Testis (tissue), 2 donors: ENCODE measurements around the gene EFCAB11.

Experiments used
- CTCF ChIP-seq, 3 experiments: fragments of 450-650 bp in 2 of 3; fragments of 200-600 bp in 1 of 3; sonication (generic) in 1 of 3; IDR thresholded peaks; one replicate each; pipeline ENCODE4 v1.5.1; 2016 to 2019; ENCODE audit warnings: antibody characterized with exemption in 3 of 3, mild to moderate bottlenecking in 2 of 3, moderate library complexity in 1 of 3
- POLR2A ChIP-seq: fragments of 450-650 bp; IDR thresholded peaks from one replicate; pipeline ENCODE4 v1.6.1; 2017; ENCODE audit warnings: antibody characterized with exemption, mild to moderate bottlenecking, moderate library complexity

- TF ChIP-seq CTCF (IDR thresholded peaks at IDR 0.05): no peak
- TF ChIP-seq POLR2A: no peak
Observed at GRCh38 chr14:89941830-89942377, 12.6 kb downstream of the EFCAB11 start.
